ENCODE data around the gene NPIPA5.
"Not testable (repeated sequence)": the region's sequence is repeated elsewhere in the genome, so short reads cannot be mapped to it uniquely, and the experiment has no call there.

The NPIPA5 gene

GRCh38 chr16:15422222-15422621 is 44.1 kb upstream of the NPIPA5 start:
- H3K9ac ChIP-seq (ENCODE audit: low read depth, low read length, poor library complexity): no peak overlapping the region
- H3K79me1 ChIP-seq (ENCODE audit: low read depth, low read length): no peaks in the 10 kb centered on the region
- no CpG with 5 or more reads among the region's 8 CpGs for WGBS, 2 donors (ENCODE audit: extremely low coverage in 2 of 2, insufficient read length in 2 of 2, insufficient replicate concordance in 1 of 2)
- H3K4me2 ChIP-seq (ENCODE audit: insufficient read depth, low read length, poor library complexity, severe bottlenecking): no peak overlapping the region
- no peaks in the 10 kb centered on the region for H3K4me1 ChIP-seq (ENCODE audit: control insufficient read depth in 2 of 2, insufficient read depth in 1 of 2, low read depth in 1 of 2, low read length in 2 of 2)
- H4K91ac ChIP-seq (ENCODE audit: low read depth, low read length, poor library complexity): no peak overlapping the region
- no peak overlapping the region for H4K8ac ChIP-seq (ENCODE audit: low read depth, low read length)
- no peak overlapping the region for H2AFZ ChIP-seq (ENCODE audit: low read length)
- H3K23ac ChIP-seq (ENCODE audit: low read depth, low read length, poor library complexity): no peak overlapping the region
- no peak overlapping the region for H3K18ac ChIP-seq (ENCODE audit: low read length)
- no peaks in the 10 kb centered on the region for H3K36me3 ChIP-seq (replicated peaks in 1 of 2; ENCODE audit: control insufficient read depth in 2 of 2, insufficient read depth in 2 of 2, low read length in 2 of 2)
- no peak overlapping the region for H2BK15ac ChIP-seq (ENCODE audit: low read length)
- H3K27ac ChIP-seq (replicated peaks; ENCODE audit: low read length): no peak overlapping the region
- no peak overlapping the region for H3K4me3 ChIP-seq (ENCODE audit: low read length in 2 of 2)
- H2BK120ac ChIP-seq (ENCODE audit: low read depth, low read length): no peak overlapping the region
- no peak overlapping the region for H3K14ac ChIP-seq (ENCODE audit: low read length)
- H2AK5ac ChIP-seq (ENCODE audit: low read depth, low read length): no peak overlapping the region
- no peak for DNase-seq (ENCODE audit: low spot score)
- H2BK12ac ChIP-seq (ENCODE audit: low read length): no peak overlapping the region
- H2BK5ac ChIP-seq (ENCODE audit: low read length): no peak overlapping the region
- no peak overlapping the region for H3K4ac ChIP-seq (ENCODE audit: low read length)
- H3K9me3 ChIP-seq (replicated peaks in 1 of 2; ENCODE audit: control insufficient read depth in 2 of 2, insufficient read depth in 1 of 2, low read depth in 1 of 2, low read length in 2 of 2): no peaks in the 10 kb centered on the region
- no peaks in the 10 kb centered on the region for H3K27me3 ChIP-seq (ENCODE audit: control insufficient read depth in 3 of 3, insufficient read depth in 3 of 3, low read depth in 1 of 3, low read length in 3 of 3)

DNA sequence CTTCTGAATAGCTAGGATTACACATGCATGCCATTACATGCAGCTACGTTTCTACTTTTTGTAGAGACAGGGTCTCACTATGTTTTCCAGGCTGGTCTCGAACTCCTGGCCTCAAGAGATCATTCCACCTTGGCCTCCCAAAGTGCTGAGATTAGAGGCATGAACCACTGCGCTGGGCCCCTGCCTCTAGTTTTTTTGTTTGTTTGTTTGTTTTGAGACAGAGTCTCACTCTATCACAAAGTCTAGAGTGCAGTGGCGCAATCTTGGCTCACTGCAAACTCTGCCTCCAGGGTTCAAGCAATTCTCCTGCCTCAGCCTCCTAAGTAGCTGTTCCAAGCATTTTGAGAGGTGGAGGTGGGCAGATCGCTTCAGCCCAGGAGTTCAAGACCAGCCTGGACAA is 43.6 kb upstream of the NPIPA5 start:
- not testable (repeated sequence) for H2BK5ac ChIP-seq (ENCODE audit: low read length)

GRCh38 chr16:15418206-15418605 is 40.1 kb upstream of the NPIPA5 start:
- H3K27me3 ChIP-seq (ENCODE audit: control insufficient read depth in 3 of 3, insufficient read depth in 3 of 3, low read depth in 1 of 3, low read length in 3 of 3): no peaks in the 10 kb centered on the region
- no peak overlapping the region for H4K91ac ChIP-seq (ENCODE audit: low read depth, low read length, poor library complexity)
- H3K18ac ChIP-seq (ENCODE audit: low read length): no peak overlapping the region
- no peak overlapping the region for H4K8ac ChIP-seq (ENCODE audit: low read depth, low read length)
- no peak overlapping the region for H3K23ac ChIP-seq (ENCODE audit: low read depth, low read length, poor library complexity)
- H2BK12ac ChIP-seq (ENCODE audit: low read length): no peak overlapping the region
- no peak overlapping the region for H3K4ac ChIP-seq (ENCODE audit: low read length)
- H3K14ac ChIP-seq (ENCODE audit: low read length): no peak overlapping the region
- no peak overlapping the region for H3K4me3 ChIP-seq (ENCODE audit: low read length in 2 of 2)
- no peak overlapping the region for H2AFZ ChIP-seq (ENCODE audit: low read length)
- H3K36me3 ChIP-seq (replicated peaks in 1 of 2; ENCODE audit: control insufficient read depth in 2 of 2, insufficient read depth in 2 of 2, low read length in 2 of 2): no peaks in the 10 kb centered on the region
- H3K4me1 ChIP-seq (ENCODE audit: control insufficient read depth in 2 of 2, insufficient read depth in 1 of 2, low read depth in 1 of 2, low read length in 2 of 2): no peaks in the 10 kb centered on the region
- H2BK5ac ChIP-seq (ENCODE audit: low read length): no peak overlapping the region
- H3K27ac ChIP-seq (replicated peaks; ENCODE audit: low read length): no peak overlapping the region
- H3K9me3 ChIP-seq (replicated peaks in 1 of 2; ENCODE audit: control insufficient read depth in 2 of 2, insufficient read depth in 1 of 2, low read depth in 1 of 2, low read length in 2 of 2): no peaks in the 10 kb centered on the region
- no peak overlapping the region for H2AK5ac ChIP-seq (ENCODE audit: low read depth, low read length)
- no peak for DNase-seq (ENCODE audit: low spot score)
- H3K4me2 ChIP-seq (ENCODE audit: insufficient read depth, low read length, poor library complexity, severe bottlenecking): no peak overlapping the region
- H3K79me1 ChIP-seq (ENCODE audit: low read depth, low read length): no peaks in the 10 kb centered on the region
- no peak overlapping the region for H2BK120ac ChIP-seq (ENCODE audit: low read depth, low read length)
- no CpG with 5 or more reads among the region's 3 CpGs for WGBS, 2 donors (ENCODE audit: extremely low coverage in 2 of 2, insufficient read length in 2 of 2, insufficient replicate concordance in 1 of 2)
- no peak overlapping the region for H2BK15ac ChIP-seq (ENCODE audit: low read length)
- no peak overlapping the region for H3K9ac ChIP-seq (ENCODE audit: low read depth, low read length, poor library complexity)

More for the DNA sequence above, 43.6 kb upstream of the NPIPA5 start:
- not testable (repeated sequence) for H3K27ac ChIP-seq (replicated peaks; ENCODE audit: low read length); H3K4me3 ChIP-seq (ENCODE audit: low read length in 2 of 2); H4K8ac ChIP-seq (ENCODE audit: low read depth, low read length); H2BK12ac ChIP-seq (ENCODE audit: low read length); H2BK15ac ChIP-seq (ENCODE audit: low read length); H2AK5ac ChIP-seq (ENCODE audit: low read depth, low read length); H3K18ac ChIP-seq (ENCODE audit: low read length); H3K27me3 ChIP-seq (ENCODE audit: control insufficient read depth in 3 of 3, insufficient read depth in 3 of 3, low read depth in 1 of 3, low read length in 3 of 3); H3K14ac ChIP-seq (ENCODE audit: low read length); H3K4me2 ChIP-seq (ENCODE audit: insufficient read depth, low read length, poor library complexity, severe bottlenecking); H3K4me1 ChIP-seq (ENCODE audit: control insufficient read depth in 2 of 2, insufficient read depth in 1 of 2, low read depth in 1 of 2, low read length in 2 of 2); H4K91ac ChIP-seq (ENCODE audit: low read depth, low read length, poor library complexity); H2BK120ac ChIP-seq (ENCODE audit: low read depth, low read length); H3K79me1 ChIP-seq (ENCODE audit: low read depth, low read length); H3K4ac ChIP-seq (ENCODE audit: low read length); H3K9ac ChIP-seq (ENCODE audit: low read depth, low read length, poor library complexity); H3K9me3 ChIP-seq (replicated peaks in 1 of 2; ENCODE audit: control insufficient read depth in 2 of 2, insufficient read depth in 1 of 2, low read depth in 1 of 2, low read length in 2 of 2); H3K36me3 ChIP-seq (replicated peaks in 1 of 2; ENCODE audit: control insufficient read depth in 2 of 2, insufficient read depth in 2 of 2, low read length in 2 of 2); DNase-seq (ENCODE audit: low spot score); H2AFZ ChIP-seq (ENCODE audit: low read length); H3K23ac ChIP-seq (ENCODE audit: low read depth, low read length, poor library complexity)
- no CpG with 5 or more reads among the region's 5 CpGs for WGBS, 2 donors (ENCODE audit: extremely low coverage in 2 of 2, insufficient read length in 2 of 2, insufficient replicate concordance in 1 of 2)

GRCh38 chr16:15417197-15417596 is 39.1 kb upstream of the NPIPA5 start:
- Histone ChIP-seq H2AK5ac (ENCODE audit: low read depth, low read length) (no peak overlapping the region), H3K4ac (ENCODE audit: low read length) (no peak overlapping the region), H3K4me1 (ENCODE audit: control insufficient read depth in 2 of 2, insufficient read depth in 1 of 2, low read depth in 1 of 2, low read length in 2 of 2) (no peaks in the 10 kb centered on the region), H2BK15ac (ENCODE audit: low read length) (no peak overlapping the region), H3K18ac (ENCODE audit: low read length) (no peak overlapping the region), H2BK120ac (ENCODE audit: low read depth, low read length) (no peak overlapping the region), H2AFZ (ENCODE audit: low read length) (no peak overlapping the region), H3K79me1 (ENCODE audit: low read depth, low read length) (no peaks in the 10 kb centered on the region), H3K9ac (ENCODE audit: low read depth, low read length, poor library complexity) (no peak overlapping the region), H2BK5ac (ENCODE audit: low read length) (no peak overlapping the region), H3K27ac (replicated peaks; ENCODE audit: low read length) (no peak overlapping the region), H3K4me2 (ENCODE audit: insufficient read depth, low read length, poor library complexity, severe bottlenecking) (no peak overlapping the region), H2BK12ac (ENCODE audit: low read length) (no peak overlapping the region), H3K23ac (ENCODE audit: low read depth, low read length, poor library complexity) (no peak overlapping the region), H3K36me3 (replicated peaks in 1 of 2; ENCODE audit: control insufficient read depth in 2 of 2, insufficient read depth in 2 of 2, low read length in 2 of 2) (no peaks in the 10 kb centered on the region), H3K14ac (ENCODE audit: low read length) (no peak overlapping the region), H4K91ac (ENCODE audit: low read depth, low read length, poor library complexity) (no peak overlapping the region), H4K8ac (ENCODE audit: low read depth, low read length) (no peak overlapping the region), H3K27me3 (ENCODE audit: control insufficient read depth in 3 of 3, insufficient read depth in 3 of 3, low read depth in 1 of 3, low read length in 3 of 3) (no peaks in the 10 kb centered on the region), H3K4me3 (ENCODE audit: low read length in 2 of 2) (no peak overlapping the region), H3K9me3 (replicated peaks in 1 of 2; ENCODE audit: control insufficient read depth in 2 of 2, insufficient read depth in 1 of 2, low read depth in 1 of 2, low read length in 2 of 2) (no peaks in the 10 kb centered on the region)
- no peak for DNase-seq (ENCODE audit: low spot score)
- no CpG with 5 or more reads among the region's 2 CpGs for WGBS, 2 donors (ENCODE audit: extremely low coverage in 2 of 2, insufficient read length in 2 of 2, insufficient replicate concordance in 1 of 2)
